Measurements from ENCODE around the gene SNX8.

Gene SNX8

DNA sequence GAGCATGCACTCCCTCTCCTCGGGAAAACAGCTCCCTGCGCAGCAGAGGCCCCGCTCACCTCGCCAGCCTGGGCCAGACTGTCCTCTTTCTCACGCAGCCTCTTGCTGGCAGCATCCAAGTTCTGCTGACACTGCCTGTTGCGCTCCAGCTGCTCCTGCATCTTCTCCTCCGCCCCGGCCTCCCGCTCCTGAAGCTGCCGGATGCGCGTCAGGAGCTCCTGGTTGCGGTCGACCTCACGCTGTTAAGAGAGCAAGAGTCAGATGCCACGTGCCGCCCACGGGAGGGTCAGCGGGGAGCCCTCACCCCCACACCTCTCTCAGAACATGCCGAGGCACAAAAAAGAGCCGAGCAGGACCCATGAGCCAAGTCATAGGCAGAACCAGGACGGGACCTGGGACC is 91.7 kb downstream of the SNX8 start:
- TF ChIP-seq, protein P1, sequence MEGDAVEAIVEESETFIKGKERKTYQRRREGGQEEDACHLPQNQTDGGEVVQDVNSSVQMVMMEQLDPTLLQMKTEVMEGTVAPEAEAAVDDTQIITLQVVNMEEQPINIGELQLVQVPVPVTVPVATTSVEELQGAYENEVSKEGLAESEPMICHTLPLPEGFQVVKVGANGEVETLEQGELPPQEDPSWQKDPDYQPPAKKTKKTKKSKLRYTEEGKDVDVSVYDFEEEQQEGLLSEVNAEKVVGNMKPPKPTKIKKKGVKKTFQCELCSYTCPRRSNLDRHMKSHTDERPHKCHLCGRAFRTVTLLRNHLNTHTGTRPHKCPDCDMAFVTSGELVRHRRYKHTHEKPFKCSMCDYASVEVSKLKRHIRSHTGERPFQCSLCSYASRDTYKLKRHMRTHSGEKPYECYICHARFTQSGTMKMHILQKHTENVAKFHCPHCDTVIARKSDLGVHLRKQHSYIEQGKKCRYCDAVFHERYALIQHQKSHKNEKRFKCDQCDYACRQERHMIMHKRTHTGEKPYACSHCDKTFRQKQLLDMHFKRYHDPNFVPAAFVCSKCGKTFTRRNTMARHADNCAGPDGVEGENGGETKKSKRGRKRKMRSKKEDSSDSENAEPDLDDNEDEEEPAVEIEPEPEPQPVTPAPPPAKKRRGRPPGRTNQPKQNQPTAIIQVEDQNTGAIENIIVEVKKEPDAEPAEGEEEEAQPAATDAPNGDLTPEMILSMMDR (IDR thresholded peaks at IDR 0.05; ENCODE audit: low read depth, low read length), result no peak
- no peak for DNase-seq (ENCODE audit: extremely low read depth, low read depth)

DNA sequence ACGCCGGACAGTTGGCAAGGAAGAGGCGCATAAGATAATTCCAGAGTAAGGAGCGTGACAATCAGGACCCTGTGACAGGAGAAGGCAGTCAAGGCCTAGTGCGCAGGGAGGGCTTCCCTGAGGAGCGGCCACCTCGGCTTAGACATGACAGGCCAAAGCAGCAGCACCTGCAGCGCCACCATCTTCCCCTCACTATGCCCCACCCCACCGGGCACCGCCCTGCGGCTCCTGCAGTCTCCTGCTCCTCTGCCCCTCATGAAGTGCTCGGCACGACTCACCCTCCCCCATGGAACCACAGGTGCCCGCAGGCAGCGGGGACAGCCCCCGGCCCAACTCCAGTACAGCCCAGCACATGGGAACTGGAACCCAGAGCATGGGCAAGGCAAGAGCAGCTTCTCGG is 93.3 kb downstream of the SNX8 start:
- DNase-seq (ENCODE audit: extremely low read depth, low read depth), result no peak
- TF ChIP-seq, protein P1 (IDR thresholded peaks at IDR 0.05; ENCODE audit: low read depth, low read length), result no peak

DNA sequence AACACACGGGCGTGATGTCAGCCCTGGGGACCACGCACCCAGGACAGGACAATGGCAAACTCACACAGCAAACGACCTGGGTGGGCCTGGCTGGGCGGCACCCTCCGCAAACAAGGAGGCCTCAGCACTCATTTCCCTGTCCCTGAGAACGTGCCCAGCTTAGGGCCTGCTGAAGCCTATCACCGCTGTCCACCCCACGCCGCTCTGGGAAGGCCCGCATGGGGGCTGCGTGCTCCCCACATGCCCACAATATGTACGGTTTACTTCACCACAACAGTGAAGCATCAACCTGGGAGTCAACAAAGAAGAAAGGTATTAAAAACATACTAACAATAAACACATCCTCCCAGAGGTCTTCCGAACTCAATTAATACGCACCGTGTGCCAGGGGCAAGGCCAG is 93.7 kb downstream of the SNX8 start:
- TF ChIP-seq, protein P1 (IDR thresholded peaks at IDR 0.05; ENCODE audit: low read depth, low read length), result no peak
- no peak for DNase-seq (ENCODE audit: extremely low read depth, low read depth)

DNA sequence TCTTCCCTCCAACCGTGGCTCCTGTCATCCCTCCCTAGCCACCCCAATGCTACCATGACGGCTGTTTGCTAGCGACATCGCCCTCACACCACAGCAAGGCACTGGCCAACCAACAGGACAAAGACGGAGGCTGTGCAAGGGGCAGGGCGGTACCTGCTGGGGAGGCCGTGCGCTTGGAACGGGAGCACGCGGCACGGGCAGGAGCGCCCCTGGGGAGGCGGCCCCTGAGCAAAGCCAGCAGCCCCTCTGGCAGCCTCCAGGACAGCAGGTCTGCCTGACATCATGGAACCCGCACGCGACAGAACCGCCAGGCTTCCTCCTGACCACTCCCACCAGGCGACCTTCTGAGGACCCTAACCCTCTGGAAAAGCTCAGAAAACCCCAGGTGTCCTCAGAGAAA is 94.2 kb downstream of the SNX8 start:
- DNase-seq (ENCODE audit: extremely low read depth, low read depth), result no peak
- TF ChIP-seq, protein P1 (IDR thresholded peaks at IDR 0.05; ENCODE audit: low read depth, low read length), result no peak

DNA sequence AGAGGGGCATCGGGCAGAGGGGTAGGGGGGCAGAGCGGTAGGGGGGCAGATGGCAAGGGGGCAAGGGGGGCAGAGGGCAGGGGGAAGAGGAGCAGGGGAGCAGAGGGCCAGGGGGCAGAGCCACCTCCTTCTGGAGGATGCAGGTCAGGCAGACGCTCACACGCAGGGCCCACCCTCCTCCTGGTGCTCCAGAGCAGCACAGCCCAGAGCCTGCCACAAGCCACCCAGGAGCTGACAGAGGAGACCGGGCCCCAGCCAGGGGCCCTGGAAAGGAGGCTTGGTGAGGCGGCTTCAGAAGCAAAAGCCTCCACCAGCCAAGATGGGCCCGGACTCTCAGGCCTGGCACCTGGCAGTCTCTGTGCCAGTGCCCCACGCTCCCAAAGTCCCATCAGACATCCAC is 94.6 kb downstream of the SNX8 start:
- DNase-seq (ENCODE audit: extremely low read depth, low read depth), result no peak
- TF ChIP-seq, protein P1 (IDR thresholded peaks at IDR 0.05; ENCODE audit: low read depth, low read length), result no peak

DNA sequence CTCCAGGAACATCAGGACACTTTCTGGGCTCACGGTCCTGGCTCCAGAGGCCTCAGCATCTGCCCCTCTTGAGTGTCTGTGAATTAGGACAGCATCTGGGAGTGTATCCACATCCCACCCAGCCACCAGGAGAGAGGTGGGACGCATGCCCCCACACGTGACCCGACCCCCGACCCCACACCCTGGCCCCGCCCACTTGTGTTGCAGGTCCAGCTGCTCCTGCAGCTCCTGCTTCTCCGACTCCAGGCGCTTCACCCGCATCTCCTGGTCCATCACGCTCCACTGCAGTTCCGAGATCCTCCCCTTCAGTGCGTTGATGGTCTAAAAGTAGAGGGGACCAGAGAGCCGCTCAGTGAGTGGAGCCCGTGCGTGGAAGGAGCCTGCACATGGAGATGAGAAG is 95.1 kb downstream of the SNX8 start:
- TF ChIP-seq, protein P1 (IDR thresholded peaks at IDR 0.05; ENCODE audit: low read depth, low read length), result no peak
- no peak for DNase-seq (ENCODE audit: extremely low read depth, low read depth)

DNA sequence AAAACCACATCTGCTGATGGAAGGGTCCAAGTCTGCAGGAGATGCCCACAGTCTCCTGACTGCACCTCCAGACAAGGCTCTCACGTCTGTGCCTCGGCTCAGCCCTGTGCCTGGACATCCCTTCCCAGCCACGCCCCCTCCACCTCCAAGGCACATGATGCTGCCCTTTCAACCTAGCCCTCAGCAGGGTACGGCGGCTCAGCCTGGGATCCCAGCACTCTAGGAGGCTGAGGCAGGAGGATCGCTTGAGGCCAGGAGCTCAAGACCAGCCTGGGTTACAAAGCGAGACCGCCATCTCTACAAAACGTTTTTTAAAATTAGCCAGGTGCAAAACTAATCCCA is 95.8 kb downstream of the SNX8 start:
- DNase-seq (ENCODE audit: extremely low read depth, low read depth), result no peak
- TF ChIP-seq, protein P1 (IDR thresholded peaks at IDR 0.05; ENCODE audit: low read depth, low read length), result no peak

Measured in AG09319 (cell line).